Mesodermal cell (in vitro differentiated cells): ENCODE results near the gene SNX8.

Source experiments
- H3K27ac ChIP-seq: 2 replicates; pipeline ENCODE4 v1.7.0; 2013; ENCODE audit warnings: mild to moderate bottlenecking, low read depth, low read length, moderate library complexity; ENCODE audit not compliant: severe bottlenecking
- H3K36me3 ChIP-seq: 2 replicates; pipeline ENCODE4 v1.7.1; 2013; ENCODE audit warnings: mild to moderate bottlenecking, low read length, moderate library complexity; ENCODE audit not compliant: control insufficient read depth, insufficient read depth
- H3K4me1 ChIP-seq: one replicate; pipeline ENCODE4 v1.7.1; 2013; ENCODE audit warnings: mild to moderate bottlenecking, low read length; ENCODE audit not compliant: insufficient read depth, control insufficient read depth, poor library complexity, severe bottlenecking
- H3K4me3 ChIP-seq: 2 replicates; pipeline ENCODE4 v1.7.0; 2013; ENCODE audit warnings: low read length, control low read depth, mild to moderate bottlenecking; ENCODE audit not compliant: insufficient read depth, poor library complexity, severe bottlenecking; ENCODE audit errors: extremely low read depth
- H3K9me3 ChIP-seq: 2 replicates; pipeline ENCODE4 v1.7.1; 2013; ENCODE audit warnings: mild to moderate bottlenecking, low read length, moderate library complexity; ENCODE audit not compliant: control insufficient read depth
- WGBS, 2 experiments: methylation state at CpG; one replicate each; pipeline ENCODE4 v1.1.5; 2013; ENCODE audit warnings: missing lambda C conversion rate in 2 of 2; ENCODE audit not compliant: insufficient coverage in 2 of 2; 5-methylcytosine and 5-hydroxymethylcytosine counted together

The SNX8 gene

GRCh38 chr7:2244404-2244995 is 69.7 kb downstream of the SNX8 start:
- Histone ChIP-seq H3K36me3 (peaks cover 17% of the 10 kb centered on the region), H3K4me1 (peaks cover 21% of the 10 kb centered on the region), H3K4me3 (no peak overlapping the region), H3K9me3 (no peaks in the 10 kb centered on the region), H3K27ac (no peak overlapping the region)
- 93 to 95% methylated on average over 20 to 22 of the region's 25 CpGs for WGBS, 2 experiments

GRCh38 chr7:2243458-2243857 is 70.8 kb downstream of the SNX8 start:
- Histone ChIP-seq H3K27ac (no peak overlapping the region), H3K4me3 (no peak overlapping the region), H3K9me3 (no peaks in the 10 kb centered on the region), H3K36me3 (peaks cover 26% of the 10 kb centered on the region), H3K4me1 (peaks cover 10% of the 10 kb centered on the region)
- WGBS, 2 experiments: 90 to 98% methylated on average over 6 to 9 of the region's 12 CpGs

GRCh38 chr7:2242541-2243429 is 71.5 kb downstream of the SNX8 start:
- Histone ChIP-seq H3K9me3 (no peaks in the 10 kb centered on the region), H3K27ac (peak overlapping the region; percentile 49), H3K36me3 (peaks cover 29% of the 10 kb centered on the region), H3K4me3 (peak overlapping the region; percentile 96), H3K4me1 (peaks cover 9% of the 10 kb centered on the region)
- WGBS, 2 experiments: 7 to 20% methylated on average over 15 to 18 of the region's 21 CpGs

- Histone ChIP-seq H3K4me1 (peaks cover 17% of the 10 kb centered on the region), H3K27ac (peak within 1 kb of the TSS; percentile 49)
- WGBS, 2 experiments: 0 to 1% methylated on average over 55 to 63 of the region's 81 CpGs
Measured at GRCh38 chr7:2241580-2242540, 72.4 kb downstream of the SNX8 start, which contains the start of the genes MRM2 and NUDT1. MRM2 (minus strand) TSS chr7:2242205; CDS start chr7:2242169, 36 bp downstream. NUDT1 (plus strand) TSS chr7:2242226; CDS start chr7:2244575, 2,349 bp downstream.

GRCh38 chr7:2239242-2239641 is 75.0 kb downstream of the SNX8 start:
- Histone ChIP-seq H3K27ac (no peak overlapping the region), H3K9me3 (no peaks in the 10 kb centered on the region), H3K36me3 (peaks cover 64% of the 10 kb centered on the region), H3K4me3 (no peak overlapping the region), H3K4me1 (peaks cover 19% of the 10 kb centered on the region)
- 94 to 100% methylated on average over 16 to 17 of the region's 17 CpGs for WGBS, 2 experiments

More at GRCh38 chr7:2241580-2242540, 72.4 kb downstream of the SNX8 start, which contains the start of the genes MRM2 and NUDT1:
- Histone ChIP-seq H3K9me3 (no peaks in the 10 kb centered on the region), H3K4me3 (peak within 1 kb of the TSS; percentile 96), H3K36me3 (peaks cover 38% of the 10 kb centered on the region)

- WGBS, 2 experiments: 89 to 91% methylated on average over 10 to 11 of the region's 12 CpGs
- Histone ChIP-seq H3K9me3 (no peaks in the 10 kb centered on the region), H3K27ac (no peak overlapping the region), H3K4me1 (peaks cover 17% of the 10 kb centered on the region), H3K4me3 (no peak overlapping the region), H3K36me3 (peaks cover 69% of the 10 kb centered on the region)
Measured at GRCh38 chr7:2237109-2237602, 77.1 kb downstream of the SNX8 start.

GRCh38 chr7:2233926-2234325 is 80.3 kb downstream of the SNX8 start:
- peaks cover 72% of the 10 kb centered on the region for H3K36me3 ChIP-seq
- no peaks in the 10 kb centered on the region for H3K9me3 ChIP-seq
- H3K27ac ChIP-seq: no peak overlapping the region
- peaks cover 14% of the 10 kb centered on the region for H3K4me1 ChIP-seq
- H3K4me3 ChIP-seq: no peak overlapping the region
- 83% methylated on average over 1 of the region's 3 CpGs; no CpG with 5 or more reads in 1 of the 2 experiments for WGBS, 2 experiments

- Histone ChIP-seq H3K36me3 (peaks cover 73% of the 10 kb centered on the region), H3K4me3 (peak within 1 kb of the TSS; percentile 96), H3K27ac (peak within 1 kb of the TSS; percentile 73), H3K4me1 (peaks cover 14% of the 10 kb centered on the region), H3K9me3 (no peaks in the 10 kb centered on the region)
- 0 to 1% methylated on average over 62 to 63 of the region's 63 CpGs for WGBS, 2 experiments
Measured at GRCh38 chr7:2232766-2233520, 81.3 kb downstream of the SNX8 start, which contains the start of gene MAD1L1. MAD1L1 (minus strand) TSS chr7:2232945; CDS start chr7:2230133, 2,812 bp downstream.

GRCh38 chr7:2231992-2232765 is 82.1 kb downstream of the SNX8 start:
- Histone ChIP-seq H3K27ac (peak overlapping the region; percentile 73), H3K4me3 (peak overlapping the region; percentile 96), H3K9me3 (no peaks in the 10 kb centered on the region), H3K4me1 (peaks cover 10% of the 10 kb centered on the region), H3K36me3 (peaks cover 73% of the 10 kb centered on the region)
- WGBS, 2 experiments: 5 to 6% methylated on average over 31 to 44 of the region's 46 CpGs
